Lung (tissue), 12 donors: ENCODE results near the gene RAB44. TPM values are rescaled to one million over a fixed set of nuclear protein-coding genes. Genes with fewer than 3 reads are reported as not detected.

Experiments used
- ATAC-seq: fragments of 200-7000 bp; cut with Tn5 transposase; one replicate; pipeline ENCODE4 v1.9.1; 2020; ENCODE audit warnings: moderate number of reproducible peaks; ENCODE audit not compliant: insufficient read depth, low FRiP score
- DNase-seq, 3 donors: peaks; one replicate each; pipeline ENCODE4 v3.0.0-alpha.2; 2013 to 2017
- H3K27ac ChIP-seq, 2 donors: one replicate each; pipeline ENCODE4 v1.5.1; 2013; ENCODE audit warnings: mild to moderate bottlenecking in 2 of 2, moderate library complexity in 2 of 2, control low read depth in 1 of 2, inconsistent platforms in 1 of 2, low read depth in 1 of 2, low read length in 1 of 2
- H3K27me3 ChIP-seq, 3 donors: one replicate each; pipeline ENCODE4 v1.5.1; 2013; ENCODE audit warnings: low read length in 2 of 3; ENCODE audit not compliant: control insufficient read depth in 3 of 3, insufficient read depth in 3 of 3
- H3K36me3 ChIP-seq, 4 donors: one replicate each; pipeline ENCODE4 v1.5.1; 2013; ENCODE audit warnings: low read length in 4 of 4, mild to moderate bottlenecking in 1 of 4, moderate library complexity in 1 of 4; ENCODE audit not compliant: control insufficient read depth in 4 of 4, insufficient read depth in 4 of 4
- H3K4me1 ChIP-seq, 5 donors: one replicate each; pipeline ENCODE4 v1.5.1; 2013; ENCODE audit warnings: low read length in 5 of 5, mild to moderate bottlenecking in 2 of 5, moderate library complexity in 1 of 5; ENCODE audit not compliant: control insufficient read depth in 5 of 5, insufficient read depth in 5 of 5
- H3K4me3 ChIP-seq: one replicate; pipeline ENCODE4 v1.5.1; 2013; ENCODE audit warnings: mild to moderate bottlenecking, control low read depth, moderate library complexity
- H3K9ac ChIP-seq, 2 donors: one replicate each; pipeline ENCODE4 v1.5.1; 2013; ENCODE audit warnings: low read length in 2 of 2, control low read depth in 1 of 2; ENCODE audit not compliant: insufficient read depth in 1 of 2
- H3K9me3 ChIP-seq, 4 donors: one replicate each; pipeline ENCODE4 v1.5.1; 2013; ENCODE audit warnings: low read length in 3 of 4, mild to moderate bottlenecking in 1 of 4, moderate library complexity in 1 of 4; ENCODE audit not compliant: control insufficient read depth in 4 of 4, insufficient read depth in 3 of 4
- CTCF ChIP-seq: IDR thresholded peaks from 2 replicates; pipeline ENCODE4 v1.5.1; 2012; ENCODE audit warnings: mild to moderate bottlenecking; ENCODE audit errors: control extremely low read depth, extremely low read depth
- WGBS, 2 donors: extraction: QIAGEN DNeasy Blood & Tissue Kit; methylation state at CpG; one replicate each; pipeline ENCODE4 v1.1.7; 2013; 5-methylcytosine and 5-hydroxymethylcytosine counted together
- polyA plus RNA-seq, 2 donors: library from polyadenylated mRNA; stranded (reverse); fragments of 200-250 nt; gene quantifications; one replicate each; pipeline ENCODE4 v1.2.1, GENCODE V29; 2013
- total RNA-seq, 2 donors: library from RNA; depleted of rRNA in 1 of 2; stranded (reverse); fragments of >200 nt in 1 of 2; gene quantifications; one replicate each; pipeline ENCODE4 v1.2.1, GENCODE V29; 2014 to 2021
- donor health status: control.
- donor health status: control.
- donor health status: Bipolar disorder and iron deficiency.
- donor health status: healthy.
- donor health status: DM: yes; HTN: yes; CAD: no.

RAB44 gene
- total and polyA plus RNA-seq, 4 donors = 0.26 to 1.5 (median 0.91) TPM

GRCh38 chr6:36712816-36713215 lies 15.2 kb downstream of the RAB44 start:
- no peak for ATAC-seq
- 87 to 90% methylated on average over 4 of the region's 4 CpGs for WGBS, 2 donors
- Histone ChIP-seq H3K9ac (no peak overlapping the region), H3K27me3 (no peaks in the 10 kb centered on the region), H3K9me3 (no peaks in the 10 kb centered on the region), H3K4me3 (no peak overlapping the region), H3K36me3 (no peaks in the 10 kb centered on the region), H3K27ac (no peak overlapping the region), H3K4me1 (no peaks in the 10 kb centered on the region)
- no peak for DNase-seq
- TF ChIP-seq CTCF = no peak

- TF ChIP-seq CTCF = no peak
- Histone ChIP-seq H3K4me1 (no peaks in the 10 kb centered on the region), H3K9me3 (no peaks in the 10 kb centered on the region), H3K27ac (no peak overlapping the region), H3K36me3 (no peaks in the 10 kb centered on the region), H3K27me3 (no peaks in the 10 kb centered on the region), H3K4me3 (no peak overlapping the region), H3K9ac (no peak overlapping the region)
- no peak for DNase-seq
- WGBS, 2 donors = 91 to 93% methylated on average over 8 of the region's 8 CpGs
- ATAC-seq = no peak
Observed at GRCh38 chr6:36713846-36714245, 16.2 kb downstream of the RAB44 start.

- Histone ChIP-seq H3K4me1 (no peaks in the 10 kb centered on the region), H3K27me3 (no peaks in the 10 kb centered on the region), H3K4me3 (no peak overlapping the region), H3K27ac (no peak overlapping the region), H3K36me3 (no peaks in the 10 kb centered on the region), H3K9me3 (no peaks in the 10 kb centered on the region), H3K9ac (no peak overlapping the region)
- WGBS, 2 donors = 87 to 88% methylated on average over 10 of the region's 10 CpGs
- DNase-seq = no peak
- TF ChIP-seq CTCF = no peak
- ATAC-seq = no peak
Observed at GRCh38 chr6:36714511-36714910, 16.9 kb downstream of the RAB44 start.

- WGBS, 2 donors = 91 to 96% methylated on average over 7 of the region's 7 CpGs
Observed at GRCh38 chr6:36715469-36715868, 17.8 kb downstream of the RAB44 start.

More at GRCh38 chr6:36715469-36715868, 17.8 kb downstream of the RAB44 start:
- no peaks in the 10 kb centered on the region for H3K4me1 ChIP-seq
- H3K9ac ChIP-seq = no peak overlapping the region
- H3K9me3 ChIP-seq = no peaks in the 10 kb centered on the region
- ATAC-seq (no peak), DNase-seq (no peak)
- no peak for TF ChIP-seq CTCF
- no peaks in the 10 kb centered on the region for H3K27me3 ChIP-seq
- no peaks in the 10 kb centered on the region for H3K36me3 ChIP-seq
- H3K27ac ChIP-seq = no peak overlapping the region
- no peak overlapping the region for H3K4me3 ChIP-seq
